Measurements from ENCODE around the gene RAB24.

- TF ChIP-seq NFRKB (IDR thresholded peaks at IDR 0.05) (no peak), BHLHE40 (IDR thresholded peaks at IDR 0.05; ENCODE audit: borderline replicate concordance) (no peak)
These were observed 17.4 kb upstream of the RAB24 start for GRCh38 chr5:177320879-177321278.

Measured in HEK293T (cell line).